ENCODE results near the gene PDPN.
"Not testable (repeated sequence)": the region's sequence is repeated elsewhere in the genome, so short reads cannot be mapped to it uniquely, and the experiment has no call there.

PDPN gene

DNA sequence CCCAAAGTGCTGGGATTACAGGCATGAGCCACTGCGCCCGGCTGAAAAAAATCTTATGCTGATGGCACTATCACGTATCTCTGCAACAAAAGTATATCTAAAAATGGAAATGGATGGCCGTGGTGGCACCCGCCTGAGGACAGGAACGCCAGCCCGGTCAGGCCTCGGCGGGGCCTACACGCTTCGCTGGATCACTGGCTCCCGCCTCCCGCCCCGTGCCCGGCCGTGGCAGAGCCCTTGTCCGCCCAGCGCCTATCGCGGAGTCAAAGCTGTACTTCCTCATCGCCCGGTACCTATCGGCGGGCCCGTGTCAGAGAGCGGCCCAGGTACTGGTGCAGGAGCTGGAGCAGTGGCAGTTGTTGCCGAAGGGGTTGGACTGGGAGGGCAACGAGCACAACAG lies 28.8 kb upstream of the PDPN start:
- H3K27me3 ChIP-seq (replicated peaks in 2 of 5; ENCODE audit: control insufficient read depth in 4 of 5, insufficient read depth in 5 of 5, low read length in 4 of 5) = peaks cover 0 to 8% (median 3%) of the 10 kb centered on the region in 5 experiments
- no peak for DNase-seq
- 97% methylated on average over 28 of the region's 28 CpGs for WGBS (ENCODE audit: insufficient coverage)
- H3K4me1 ChIP-seq (ENCODE audit: control extremely low read depth in 1 of 4, control insufficient read depth in 4 of 4, insufficient read depth in 4 of 4, low read length in 3 of 4) = no peaks in the 10 kb centered on the region
- CTCF ChIA-PET = no interaction called here
- H3K36me3 ChIP-seq (ENCODE audit: control insufficient read depth in 4 of 4, insufficient read depth in 4 of 4, low read length in 3 of 4) = no peaks in the 10 kb centered on the region
- H3K27ac ChIP-seq (ENCODE audit: insufficient read depth in 1 of 2, low read depth in 1 of 2, low read length in 2 of 2, poor library complexity in 1 of 2, severe bottlenecking in 2 of 2) = no peak overlapping the region
- no peak overlapping the region for H3K4me3 ChIP-seq (ENCODE audit: control insufficient read depth in 1 of 7, extremely low read depth in 1 of 7, insufficient read depth in 4 of 7, low read depth in 2 of 7, low read length in 6 of 7)
- POLR2A ChIA-PET = no interaction called here
- peaks cover 0 to 4% (median 0%) of the 10 kb centered on the region in 5 experiments for H3K9me3 ChIP-seq (ENCODE audit: control extremely low read depth in 1 of 5, control insufficient read depth in 4 of 5, insufficient read depth in 2 of 5, low read depth in 1 of 5, low read length in 4 of 5)

DNA sequence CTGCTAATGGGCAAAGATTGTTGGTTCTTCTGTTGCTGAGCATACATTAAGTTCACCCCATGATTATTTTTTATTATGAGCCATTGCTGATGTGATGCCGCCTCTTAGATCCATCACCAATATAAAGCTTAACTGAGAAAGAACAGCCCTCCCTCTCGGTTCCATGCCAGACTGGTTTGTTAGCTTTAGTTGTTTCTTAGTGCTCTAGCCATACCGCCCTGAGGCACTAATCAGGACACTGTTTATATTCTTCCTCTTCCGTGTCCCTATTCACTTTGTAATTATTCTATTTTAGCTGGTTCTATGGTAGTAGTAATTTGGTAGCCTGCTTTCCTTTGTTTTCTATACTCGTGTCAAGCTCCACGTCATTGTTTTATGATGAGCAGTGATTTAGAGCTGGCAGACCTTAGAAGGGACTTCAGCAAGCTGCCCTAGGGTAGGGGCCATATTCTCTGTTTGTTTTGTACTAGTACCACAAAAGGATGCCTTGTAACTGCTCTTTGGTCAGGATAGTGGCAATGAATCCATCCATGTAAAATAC lies 27.3 kb upstream of the PDPN start:
- Histone ChIP-seq H3K36me3 (ENCODE audit: control insufficient read depth in 4 of 4, insufficient read depth in 4 of 4, low read length in 3 of 4) (no peaks in the 10 kb centered on the region), H3K4me3 (ENCODE audit: control insufficient read depth in 1 of 7, extremely low read depth in 1 of 7, insufficient read depth in 4 of 7, low read depth in 2 of 7, low read length in 6 of 7) (no peak overlapping the region), H3K27me3 (replicated peaks in 2 of 5; ENCODE audit: control insufficient read depth in 4 of 5, insufficient read depth in 5 of 5, low read length in 4 of 5) (peaks cover 0 to 7% (median 0%) of the 10 kb centered on the region in 5 experiments), H3K9me3 (ENCODE audit: control extremely low read depth in 1 of 5, control insufficient read depth in 4 of 5, insufficient read depth in 2 of 5, low read depth in 1 of 5, low read length in 4 of 5) (peaks cover 0 to 4% (median 0%) of the 10 kb centered on the region in 5 experiments), H3K4me1 (ENCODE audit: control extremely low read depth in 1 of 4, control insufficient read depth in 4 of 4, insufficient read depth in 4 of 4, low read length in 3 of 4) (no peaks in the 10 kb centered on the region), H3K27ac (ENCODE audit: insufficient read depth in 1 of 2, low read depth in 1 of 2, low read length in 2 of 2, poor library complexity in 1 of 2, severe bottlenecking in 2 of 2) (no peak overlapping the region)
- 73% methylated on average over 2 of the region's 6 CpGs for WGBS (ENCODE audit: insufficient coverage)
- ChIA-PET POLR2A (no interaction called here), CTCF (no interaction called here)
- no peak for DNase-seq

DNA sequence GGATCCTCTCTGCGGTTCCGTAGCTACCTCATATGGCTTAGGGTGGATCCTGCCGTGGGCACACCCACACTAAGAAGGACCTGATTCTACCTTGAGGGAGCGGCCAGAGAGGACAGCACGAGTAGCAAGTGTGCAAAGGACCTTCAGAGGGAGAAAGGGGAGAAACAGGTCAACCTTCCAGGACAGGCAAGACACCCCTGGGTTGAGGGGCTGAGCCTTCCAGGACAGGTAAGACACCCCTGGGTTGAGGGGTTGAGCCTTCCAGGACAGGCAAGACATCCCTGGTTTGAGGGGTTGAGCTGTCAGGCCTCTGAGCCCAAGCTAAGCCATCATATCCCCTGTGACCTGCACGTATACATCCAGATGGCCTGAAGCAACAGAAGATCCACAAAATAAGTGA lies 23.1 kb upstream of the PDPN start:
- Histone ChIP-seq H3K27ac (ENCODE audit: insufficient read depth in 1 of 2, low read depth in 1 of 2, low read length in 2 of 2, poor library complexity in 1 of 2, severe bottlenecking in 2 of 2) (no peak overlapping the region), H3K36me3 (ENCODE audit: control insufficient read depth in 4 of 4, insufficient read depth in 4 of 4, low read length in 3 of 4) (no peaks in the 10 kb centered on the region), H3K27me3 (replicated peaks in 2 of 5; ENCODE audit: control insufficient read depth in 4 of 5, insufficient read depth in 5 of 5, low read length in 4 of 5) (peaks cover 0 to 11% (median 0%) of the 10 kb centered on the region in 5 experiments), H3K4me3 (ENCODE audit: control insufficient read depth in 1 of 7, extremely low read depth in 1 of 7, insufficient read depth in 4 of 7, low read depth in 2 of 7, low read length in 6 of 7) (no peak overlapping the region), H3K4me1 (ENCODE audit: control extremely low read depth in 1 of 4, control insufficient read depth in 4 of 4, insufficient read depth in 4 of 4, low read length in 3 of 4) (no peaks in the 10 kb centered on the region), H3K9me3 (ENCODE audit: control extremely low read depth in 1 of 5, control insufficient read depth in 4 of 5, insufficient read depth in 2 of 5, low read depth in 1 of 5, low read length in 4 of 5) (peaks cover 0 to 4% (median 0%) of the 10 kb centered on the region in 5 experiments)
- no peak for DNase-seq
- CTCF ChIA-PET = no interaction called here
- 98% methylated on average over 5 of the region's 6 CpGs for WGBS (ENCODE audit: insufficient coverage)
- POLR2A ChIA-PET = no interaction called here

DNA sequence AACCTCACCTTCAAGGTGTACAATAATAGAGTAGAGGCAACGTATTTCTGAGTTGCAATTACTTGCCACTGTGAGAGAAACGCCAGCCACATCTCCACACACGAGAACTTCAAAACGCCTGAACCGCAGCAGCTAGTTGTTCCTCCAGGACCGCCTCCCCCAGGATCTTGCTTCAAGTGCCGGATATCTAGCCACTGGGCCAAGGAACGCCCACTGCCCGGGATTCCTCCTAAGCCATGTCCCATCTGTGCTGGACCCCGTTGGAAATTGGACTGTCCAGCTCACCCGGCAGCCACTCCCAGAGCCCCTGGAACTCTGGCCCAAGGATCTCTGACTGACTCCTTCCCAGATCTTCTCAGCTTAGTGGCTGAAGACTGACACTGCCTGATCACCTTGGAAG lies 20.7 kb upstream of the PDPN start:
- CTCF ChIA-PET; H3K4me3 ChIP-seq (ENCODE audit: control insufficient read depth in 1 of 7, extremely low read depth in 1 of 7, insufficient read depth in 4 of 7, low read depth in 2 of 7, low read length in 6 of 7); H3K4me1 ChIP-seq (ENCODE audit: control extremely low read depth in 1 of 4, control insufficient read depth in 4 of 4, insufficient read depth in 4 of 4, low read length in 3 of 4); DNase-seq; H3K27ac ChIP-seq (ENCODE audit: insufficient read depth in 1 of 2, low read depth in 1 of 2, low read length in 2 of 2, poor library complexity in 1 of 2, severe bottlenecking in 2 of 2); H3K36me3 ChIP-seq (ENCODE audit: control insufficient read depth in 4 of 4, insufficient read depth in 4 of 4, low read length in 3 of 4); H3K9me3 ChIP-seq (ENCODE audit: control extremely low read depth in 1 of 5, control insufficient read depth in 4 of 5, insufficient read depth in 2 of 5, low read depth in 1 of 5, low read length in 4 of 5); POLR2A ChIA-PET: not testable (repeated sequence)
- 97% methylated on average over 11 of the region's 11 CpGs for WGBS (ENCODE audit: insufficient coverage)
- H3K27me3 ChIP-seq (replicated peaks in 2 of 5; ENCODE audit: control insufficient read depth in 4 of 5, insufficient read depth in 5 of 5, low read length in 4 of 5) = peaks cover 0 to 17% (median 7%) of the 10 kb centered on the region in 5 experiments

DNA sequence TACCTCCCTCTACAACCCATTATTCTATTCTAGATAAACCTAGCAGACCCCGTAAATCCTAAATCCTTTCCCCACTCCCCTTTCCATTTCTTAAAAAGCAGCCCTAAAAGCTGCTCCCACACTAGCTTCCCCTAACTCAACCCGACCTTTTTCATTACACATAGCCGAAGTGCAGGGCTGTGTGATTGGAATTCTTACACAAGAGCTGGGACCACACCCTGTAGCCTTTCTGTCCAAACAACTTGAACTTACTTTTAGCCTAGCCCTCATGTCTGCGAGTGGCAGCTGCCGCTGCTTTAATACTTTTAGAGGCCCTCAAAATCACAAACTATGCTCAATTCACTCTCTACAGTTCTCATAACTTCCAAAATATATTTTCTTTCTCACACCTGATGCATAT lies 19.6 kb upstream of the PDPN start:
- peaks cover 0 to 18% (median 7%) of the 10 kb centered on the region in 5 experiments for H3K27me3 ChIP-seq (replicated peaks in 2 of 5; ENCODE audit: control insufficient read depth in 4 of 5, insufficient read depth in 5 of 5, low read length in 4 of 5)
- WGBS (ENCODE audit: insufficient coverage) = 97% methylated on average over 5 of the region's 5 CpGs

DNA sequence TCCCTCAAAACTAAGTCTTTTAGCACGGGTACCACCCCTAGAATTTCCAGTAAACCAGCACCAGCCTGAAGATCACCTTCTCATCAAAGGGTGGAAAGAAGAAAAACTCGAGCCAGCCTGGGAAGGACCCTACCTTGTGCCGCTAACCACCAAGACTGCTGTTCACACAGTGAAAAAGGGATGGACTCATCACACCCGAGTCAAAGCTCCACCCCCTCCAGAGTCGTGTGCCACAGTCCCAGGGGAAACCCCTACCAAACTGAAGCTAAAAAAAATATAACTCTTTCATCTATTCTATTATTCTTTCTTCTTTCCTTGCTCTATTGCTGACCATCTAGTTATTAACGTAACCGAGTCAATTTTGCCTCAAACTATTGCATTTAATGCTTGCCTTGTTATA lies 13.2 kb upstream of the PDPN start:
- CTCF ChIA-PET; DNase-seq; H3K36me3 ChIP-seq (ENCODE audit: control insufficient read depth in 4 of 4, insufficient read depth in 4 of 4, low read length in 3 of 4); H3K4me1 ChIP-seq (ENCODE audit: control extremely low read depth in 1 of 4, control insufficient read depth in 4 of 4, insufficient read depth in 4 of 4, low read length in 3 of 4); H3K9me3 ChIP-seq (ENCODE audit: control extremely low read depth in 1 of 5, control insufficient read depth in 4 of 5, insufficient read depth in 2 of 5, low read depth in 1 of 5, low read length in 4 of 5); POLR2A ChIA-PET; H3K27ac ChIP-seq (ENCODE audit: insufficient read depth in 1 of 2, low read depth in 1 of 2, low read length in 2 of 2, poor library complexity in 1 of 2, severe bottlenecking in 2 of 2); H3K4me3 ChIP-seq (ENCODE audit: control insufficient read depth in 1 of 7, extremely low read depth in 1 of 7, insufficient read depth in 4 of 7, low read depth in 2 of 7, low read length in 6 of 7): not testable (repeated sequence)
- peaks cover 0 to 33% (median 11%) of the 10 kb centered on the region in 5 experiments for H3K27me3 ChIP-seq (replicated peaks in 2 of 5; ENCODE audit: control insufficient read depth in 4 of 5, insufficient read depth in 5 of 5, low read length in 4 of 5)
- WGBS (ENCODE audit: insufficient coverage) = 50% methylated on average over 5 of the region's 7 CpGs

More for the DNA sequence above, 19.6 kb upstream of the PDPN start:
- Histone ChIP-seq H3K4me3 (ENCODE audit: control insufficient read depth in 1 of 7, extremely low read depth in 1 of 7, insufficient read depth in 4 of 7, low read depth in 2 of 7, low read length in 6 of 7) (no peak overlapping the region), H3K36me3 (ENCODE audit: control insufficient read depth in 4 of 4, insufficient read depth in 4 of 4, low read length in 3 of 4) (no peaks in the 10 kb centered on the region), H3K4me1 (ENCODE audit: control extremely low read depth in 1 of 4, control insufficient read depth in 4 of 4, insufficient read depth in 4 of 4, low read length in 3 of 4) (no peaks in the 10 kb centered on the region), H3K9me3 (ENCODE audit: control extremely low read depth in 1 of 5, control insufficient read depth in 4 of 5, insufficient read depth in 2 of 5, low read depth in 1 of 5, low read length in 4 of 5) (no peaks in the 10 kb centered on the region), H3K27ac (ENCODE audit: insufficient read depth in 1 of 2, low read depth in 1 of 2, low read length in 2 of 2, poor library complexity in 1 of 2, severe bottlenecking in 2 of 2) (no peak overlapping the region)
- POLR2A ChIA-PET = no interaction called here
- CTCF ChIA-PET = no interaction called here
- no peak for DNase-seq

DNA sequence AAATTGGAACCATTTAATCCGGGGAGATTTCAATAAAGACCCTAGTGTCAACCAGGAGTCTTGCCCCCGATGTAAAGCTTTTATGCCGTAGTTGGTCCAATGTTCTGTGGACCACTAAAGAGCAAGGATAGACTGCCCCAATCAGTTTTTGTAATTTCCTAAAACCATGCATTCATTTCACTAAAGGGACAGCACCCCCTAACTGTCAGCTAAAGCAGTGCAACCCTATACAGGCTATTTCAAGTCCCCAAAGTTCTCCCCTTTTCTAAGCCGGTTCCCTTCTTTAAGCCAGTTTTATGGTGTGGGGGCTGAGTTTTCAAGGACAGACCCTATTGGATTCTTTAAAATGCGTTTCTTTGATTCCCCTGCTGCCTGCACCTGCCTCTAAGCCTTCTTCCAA lies 12.7 kb upstream of the PDPN start:
- WGBS (ENCODE audit: insufficient coverage) = 70% methylated on average over 4 of the region's 5 CpGs
- Histone ChIP-seq H3K36me3 (ENCODE audit: control insufficient read depth in 4 of 4, insufficient read depth in 4 of 4, low read length in 3 of 4) (no peaks in the 10 kb centered on the region), H3K27me3 (replicated peaks in 2 of 5; ENCODE audit: control insufficient read depth in 4 of 5, insufficient read depth in 5 of 5, low read length in 4 of 5) (peaks cover 0 to 35% (median 11%) of the 10 kb centered on the region in 5 experiments), H3K27ac (ENCODE audit: insufficient read depth in 1 of 2, low read depth in 1 of 2, low read length in 2 of 2, poor library complexity in 1 of 2, severe bottlenecking in 2 of 2) (no peak overlapping the region), H3K4me1 (ENCODE audit: control extremely low read depth in 1 of 4, control insufficient read depth in 4 of 4, insufficient read depth in 4 of 4, low read length in 3 of 4) (no peaks in the 10 kb centered on the region), H3K9me3 (ENCODE audit: control extremely low read depth in 1 of 5, control insufficient read depth in 4 of 5, insufficient read depth in 2 of 5, low read depth in 1 of 5, low read length in 4 of 5) (no peaks in the 10 kb centered on the region), H3K4me3 (ENCODE audit: control insufficient read depth in 1 of 7, extremely low read depth in 1 of 7, insufficient read depth in 4 of 7, low read depth in 2 of 7, low read length in 6 of 7) (no peak overlapping the region)
- CTCF ChIA-PET = no interaction called here
- POLR2A ChIA-PET = no interaction called here
- peak; percentile 9 to 28 (median 20) for DNase-seq
